NOMO-1 treated with DMSO at 0.1 percent for 48 hours (cell line): ENCODE measurements around the gene PRKCG.
"Not testable (repeated sequence)": the region's sequence is repeated elsewhere in the genome, so short reads cannot be mapped to it uniquely, and the experiment has no call there.

Experiments
- DNase-seq: peaks from one replicate; lab custom pipeline; 2025; ENCODE audit not compliant: unreplicated experiment; lab: John Stamatoyannopoulos, UW

The PRKCG gene

GRCh38 chr19:53881482-53882390, at the start of gene PRKCG:
Gene PRKCG (plus strand): TSS chr19:53882197. CDS start chr19:53882495, 298 bp downstream.
- DNase-seq = peak; percentile 14

- not testable (repeated sequence) for DNase-seq
Observed at GRCh38 chr19:53832861-53833260, 49.1 kb upstream of the PRKCG start.

DNA sequence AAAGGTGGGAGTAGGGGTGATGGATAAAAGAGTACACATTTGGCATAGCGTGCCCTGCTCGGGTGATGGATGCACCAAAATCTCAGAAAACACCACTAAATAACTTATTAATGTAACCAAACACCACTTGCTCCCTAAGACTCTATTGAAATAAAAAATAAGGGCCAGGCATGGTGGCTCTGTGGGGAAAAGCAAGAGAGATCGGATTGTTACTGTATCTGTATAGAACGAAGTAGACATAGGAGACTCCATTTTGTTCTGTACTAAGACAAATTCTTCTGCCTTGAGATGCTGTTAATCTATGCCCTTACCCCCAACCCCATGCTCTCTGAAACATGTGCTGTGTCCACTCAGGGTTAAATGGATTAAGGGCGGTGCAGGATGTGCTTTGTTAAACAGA, 43.6 kb upstream of the PRKCG start:
- not testable (repeated sequence) for DNase-seq

- not testable (repeated sequence) for DNase-seq
Observed at GRCh38 chr19:53840241-53840640, 41.8 kb upstream of the PRKCG start.

DNA sequence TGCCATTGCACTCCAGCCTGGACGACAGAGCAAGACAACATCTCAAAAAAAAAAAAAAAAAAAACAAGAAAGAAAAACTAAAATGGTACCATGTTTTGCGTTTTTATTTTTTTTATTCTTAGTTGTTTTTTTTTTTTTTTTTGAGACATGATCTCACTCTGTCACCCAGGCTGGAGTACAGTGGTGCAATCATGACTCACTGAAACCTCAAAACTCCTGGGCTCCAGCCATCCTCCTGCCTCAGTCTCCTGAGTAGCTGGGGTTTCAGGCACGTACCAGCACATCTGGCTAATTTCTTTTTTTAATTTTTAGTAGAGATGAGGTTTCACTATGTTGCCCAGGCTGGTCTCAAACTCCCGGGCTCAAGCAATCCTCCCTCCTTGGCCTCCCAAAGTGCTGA, 41.1 kb upstream of the PRKCG start:
- peak; percentile 53 for DNase-seq

DNA sequence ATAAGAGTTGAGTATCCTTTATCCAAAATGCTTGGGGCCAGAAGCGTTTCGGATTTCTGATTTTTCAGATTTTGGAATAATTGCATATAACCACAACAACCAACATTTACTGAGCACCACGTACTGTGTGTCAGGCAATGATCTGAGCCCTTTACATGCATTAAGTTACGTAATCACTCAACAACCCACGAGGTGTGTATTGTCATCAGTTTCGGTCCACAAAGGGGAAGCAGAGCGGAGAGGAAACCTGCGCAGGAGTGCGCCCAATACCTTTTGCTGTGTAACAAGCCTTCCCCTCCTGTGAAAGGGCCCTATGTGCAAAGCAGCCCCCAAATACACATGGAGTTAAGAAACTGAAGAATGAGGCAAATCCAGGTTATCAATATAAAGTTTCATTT, 37.1 kb upstream of the PRKCG start:
- DNase-seq = peak; percentile 84

GRCh38 chr19:53847555-53847954, 34.4 kb upstream of the PRKCG start:
- DNase-seq = no peak

GRCh38 chr19:53849237-53849676, 32.7 kb upstream of the PRKCG start:
- DNase-seq = peak; percentile 55

- peak; percentile 38 for DNase-seq
Observed at GRCh38 chr19:53853707-53854106, 28.3 kb upstream of the PRKCG start.

DNA sequence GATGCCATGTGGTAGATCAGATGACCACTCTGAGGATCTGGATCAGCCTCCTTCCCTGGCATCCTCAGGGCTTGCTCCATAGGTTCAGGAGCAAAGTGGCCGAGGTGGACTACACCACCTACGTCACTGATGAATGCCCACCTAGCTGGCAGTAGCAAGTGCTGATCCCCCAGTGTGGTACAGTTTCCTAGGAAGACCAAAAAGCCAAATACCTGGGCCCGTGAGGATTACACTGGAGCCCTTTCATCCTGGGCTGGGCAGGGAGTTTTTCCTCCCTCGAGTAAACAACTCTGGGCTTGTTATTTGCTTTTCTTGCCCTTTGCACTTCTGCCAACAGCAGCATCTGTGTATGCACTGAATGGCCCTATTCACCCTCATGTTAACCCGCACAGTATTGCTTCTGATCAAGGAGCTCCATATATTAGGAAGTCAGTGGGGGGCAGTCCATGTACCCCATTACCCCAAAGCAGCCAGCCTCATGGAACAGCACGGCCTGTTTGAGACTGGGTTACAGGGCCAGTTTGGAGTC, 17.6 kb upstream of the PRKCG start:
- DNase-seq = no peak

- DNase-seq = no peak
Observed at GRCh38 chr19:53865523-53865917, 16.5 kb upstream of the PRKCG start.

GRCh38 chr19:53865918-53866864, 15.8 kb upstream of the PRKCG start:
- DNase-seq = peak; percentile 33

DNA sequence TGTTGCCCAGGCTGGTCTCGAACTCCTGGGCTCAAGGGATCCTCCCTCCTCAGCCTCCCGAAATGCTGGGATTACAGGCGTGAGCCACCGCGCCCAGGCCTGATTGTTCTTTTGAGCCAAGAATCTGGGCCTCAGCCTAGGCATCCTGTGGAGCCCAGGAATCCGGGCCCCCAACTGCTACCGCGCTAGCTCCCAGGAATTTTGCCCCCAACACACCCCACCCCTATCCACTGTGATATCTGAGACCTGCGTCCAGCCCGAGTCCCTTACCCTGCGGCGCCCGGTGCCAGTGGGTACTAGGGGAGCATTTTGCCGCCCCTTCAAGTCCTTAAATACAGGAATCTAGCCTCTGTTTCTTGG, 15.2 kb upstream of the PRKCG start:
- no peak for DNase-seq

DNA sequence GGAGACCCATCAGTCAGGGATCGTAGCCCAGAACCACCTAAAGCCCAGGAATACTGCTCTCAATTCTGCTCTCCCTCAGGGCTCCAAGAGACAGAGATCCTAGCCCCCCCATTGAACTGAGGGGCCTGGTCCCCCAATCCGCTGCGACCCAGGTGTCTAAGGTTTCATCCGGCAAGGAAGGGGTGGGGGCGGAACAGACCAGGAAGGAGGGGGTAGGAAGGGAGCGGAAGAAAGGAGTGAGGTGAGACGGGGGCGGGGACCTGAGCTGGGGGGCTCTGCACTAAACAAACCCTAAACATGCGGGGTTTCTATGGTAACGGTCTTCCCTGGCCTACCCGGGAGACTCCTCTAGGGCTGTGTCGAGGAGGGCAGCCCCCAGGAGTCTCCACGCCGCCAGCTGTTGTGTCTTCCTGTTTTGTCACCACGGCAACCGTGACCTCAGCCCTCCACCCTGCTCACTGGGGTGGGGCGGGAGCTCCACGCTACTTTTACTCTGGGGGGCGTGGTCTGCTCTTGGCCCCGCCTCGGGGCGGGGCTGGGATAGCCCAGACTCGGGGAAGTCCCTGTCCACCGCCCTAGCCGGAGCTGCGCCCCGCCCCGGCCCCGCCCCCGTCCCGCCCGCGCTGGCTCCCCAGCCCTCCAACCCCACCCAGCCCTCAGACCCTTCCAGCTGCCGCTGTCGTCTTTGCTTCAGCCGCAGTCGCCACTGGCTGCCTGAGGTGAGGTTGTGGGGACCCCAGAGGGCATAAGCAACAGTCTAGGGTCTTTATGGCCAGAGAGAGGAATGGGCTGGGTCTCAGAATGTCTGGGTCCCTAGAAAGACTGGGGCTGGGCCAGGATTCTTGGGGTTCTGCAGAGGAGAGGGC, 14.5 kb upstream of the PRKCG start, which contains the start of gene MYADM:
Gene MYADM (plus strand): TSS at position 659 of the 866 bp plus-strand sequence. CDS start 5,647 bp downstream, outside the sequence.
- peak; percentile 96 for DNase-seq

DNA sequence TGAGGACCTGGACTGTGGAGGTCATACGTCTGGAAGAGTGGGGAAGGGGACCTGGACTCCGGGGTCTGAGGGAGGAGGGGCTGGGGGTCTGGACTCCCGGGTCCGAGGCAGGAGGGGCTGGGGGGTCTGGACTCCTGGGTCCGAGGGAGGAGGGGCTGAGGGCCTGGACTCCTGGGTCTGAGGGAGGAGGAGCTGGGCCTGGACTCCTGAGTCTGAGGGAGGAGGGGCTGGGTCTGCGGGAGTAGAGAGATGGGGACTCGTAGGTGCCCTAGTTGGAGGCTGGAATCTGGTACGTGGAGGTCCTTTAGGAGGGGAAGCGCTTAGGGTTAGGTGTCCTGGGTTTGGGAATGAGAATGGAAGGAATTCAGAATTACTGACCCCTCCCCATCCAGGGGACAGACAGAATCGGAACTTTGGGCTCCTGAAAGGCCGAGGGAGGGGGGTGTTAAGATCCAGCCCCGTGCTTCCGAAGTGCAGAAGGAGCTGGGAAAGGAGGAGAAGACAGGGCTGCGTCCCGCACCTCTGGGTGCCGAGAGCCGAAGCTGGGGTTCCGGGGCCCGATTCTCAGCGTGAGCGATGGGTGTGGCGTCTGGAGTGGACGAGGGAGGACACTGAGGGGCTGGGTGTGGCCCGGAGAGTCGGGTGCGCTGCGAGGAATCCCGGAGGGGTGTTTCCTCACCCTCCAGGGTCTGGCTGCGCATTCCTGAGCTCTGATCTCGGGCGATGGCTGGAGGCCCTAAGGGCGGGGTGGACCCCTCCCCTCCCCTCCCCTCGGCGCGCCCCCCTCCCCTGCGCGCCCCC, 13.7 kb upstream of the PRKCG start:
- peak; percentile 28 for DNase-seq

DNA sequence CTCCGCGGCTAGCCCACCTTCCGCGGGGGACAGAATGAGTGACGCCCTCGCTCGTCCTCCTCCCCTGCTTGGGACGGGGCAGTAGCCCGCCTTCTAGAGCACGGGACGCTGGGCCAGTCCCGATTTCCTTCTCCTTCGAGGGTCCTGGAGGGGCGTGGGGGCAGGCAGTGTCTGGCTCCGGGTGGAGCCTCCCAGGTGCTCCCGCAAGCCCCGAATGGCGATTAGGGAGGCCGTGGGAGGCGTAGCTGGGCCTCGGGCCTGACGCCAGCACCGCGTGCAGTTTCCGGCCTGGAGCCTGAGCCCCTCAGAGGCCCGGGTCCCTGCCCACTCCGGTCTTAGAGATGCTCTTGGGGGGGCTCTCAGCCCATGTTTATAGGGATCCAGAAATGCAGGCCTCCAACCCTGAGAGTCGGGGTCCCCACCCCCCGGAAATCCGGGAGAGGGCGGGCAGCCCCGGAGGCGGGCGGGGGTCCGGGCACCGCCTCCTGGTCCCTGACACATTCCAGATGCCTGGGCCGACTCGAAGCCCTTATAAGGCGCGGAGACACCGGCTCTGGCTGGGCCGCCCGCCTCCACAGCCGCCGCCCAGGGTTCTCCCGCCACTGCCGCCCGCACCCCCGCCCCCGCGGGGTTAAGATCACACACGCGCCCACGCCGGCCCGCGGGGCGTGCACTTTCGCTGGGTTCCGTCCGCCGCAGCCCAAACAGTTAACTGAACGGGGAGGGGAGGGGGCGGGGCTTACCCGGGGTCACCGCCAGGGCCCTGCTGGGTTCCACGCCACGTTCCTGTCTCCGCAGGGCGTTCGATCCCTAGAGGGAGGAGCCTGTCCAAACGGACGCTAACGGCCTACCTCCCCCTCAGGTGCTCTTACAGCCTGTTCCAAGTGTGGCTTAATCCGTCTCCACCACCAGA, 12.8 kb upstream of the PRKCG start:
- DNase-seq = peak; percentile 96

GRCh38 chr19:53869805-53870484, 12.1 kb upstream of the PRKCG start:
- not testable (repeated sequence) for DNase-seq

DNA sequence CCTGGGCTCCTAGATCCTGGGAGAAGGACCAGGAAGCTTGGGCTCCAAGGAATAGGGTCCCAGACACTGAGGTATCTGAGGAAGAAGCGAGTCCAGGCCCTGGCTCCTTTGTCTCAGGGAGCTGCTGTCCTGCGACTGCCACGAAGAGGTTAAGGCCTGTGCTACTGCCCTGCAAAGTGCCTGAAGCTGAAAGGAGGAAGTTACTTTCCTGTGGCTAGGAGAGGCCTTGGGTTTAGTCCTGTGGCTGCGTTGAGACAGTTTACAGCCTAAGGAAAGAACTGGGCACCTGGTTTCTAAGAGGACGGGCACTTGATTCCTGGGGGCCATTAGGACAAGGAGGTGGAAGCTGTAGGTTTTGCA, 11.5 kb upstream of the PRKCG start:
- peak; percentile 91 for DNase-seq
